Activated CD4-positive, alpha-beta T cell treated with anti-CD3 and anti-CD28 coated beads, Interleukin-2, amount 50 U/mL, for 1 hour (primary cell): Measurements from ENCODE around the gene ODAD3.
"Not testable (repeated sequence)": the region's sequence is repeated elsewhere in the genome, so short reads cannot be mapped to it uniquely, and the experiment has no call there.

Experiments used
- DNase-seq: peaks from one replicate; pipeline ENCODE4 v3.0.0-alpha.2; 2020

Gene ODAD3

DNA sequence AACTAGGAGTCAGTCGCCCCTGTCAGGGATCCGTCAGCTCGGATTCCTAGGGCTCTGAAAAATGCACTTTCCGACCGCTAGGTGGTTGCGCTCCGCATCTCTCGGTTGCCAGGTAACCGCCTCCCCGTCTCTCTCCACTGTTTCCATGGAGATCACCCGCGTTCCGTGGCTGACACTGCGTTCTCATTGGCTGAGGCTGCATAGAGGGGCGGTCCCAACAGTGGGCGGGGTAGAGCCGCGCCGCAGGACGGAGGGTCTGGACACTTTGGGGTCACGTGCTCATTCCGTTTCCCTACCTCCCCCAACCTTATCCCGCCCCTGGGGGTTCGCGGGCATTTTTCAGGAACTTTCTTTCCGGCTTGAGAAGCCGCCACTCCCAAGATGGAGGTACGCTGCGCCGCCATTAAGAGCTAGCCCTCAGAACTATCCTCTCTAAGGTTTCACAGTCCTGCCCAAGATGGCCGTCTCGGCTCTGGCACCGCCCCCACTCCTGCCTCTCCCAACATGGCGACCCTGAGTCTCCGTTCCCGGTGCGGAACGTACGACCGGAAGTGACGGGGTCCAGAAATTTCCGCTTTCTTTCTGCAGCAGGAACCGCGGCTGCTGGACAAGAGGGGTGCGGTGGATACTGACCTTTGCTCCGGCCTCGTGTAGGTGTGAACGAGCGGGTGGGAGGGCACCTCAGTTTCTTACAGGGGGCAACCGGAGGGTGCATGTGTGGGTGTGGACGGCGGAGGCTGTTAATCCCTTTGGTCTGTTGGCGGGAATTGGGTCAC, at the start of gene ODAD3, which contains the start of gene PRKCSH:
ODAD3 (minus strand) TSS at position 65 of the 776 bp plus-strand sequence. CDS start 105 bp downstream, outside the sequence.
PRKCSH (plus strand) TSS at position 579 of the 776 bp plus-strand sequence. CDS start 483 bp downstream, outside the sequence.
- DNase-seq, result peak; percentile 97

DNA sequence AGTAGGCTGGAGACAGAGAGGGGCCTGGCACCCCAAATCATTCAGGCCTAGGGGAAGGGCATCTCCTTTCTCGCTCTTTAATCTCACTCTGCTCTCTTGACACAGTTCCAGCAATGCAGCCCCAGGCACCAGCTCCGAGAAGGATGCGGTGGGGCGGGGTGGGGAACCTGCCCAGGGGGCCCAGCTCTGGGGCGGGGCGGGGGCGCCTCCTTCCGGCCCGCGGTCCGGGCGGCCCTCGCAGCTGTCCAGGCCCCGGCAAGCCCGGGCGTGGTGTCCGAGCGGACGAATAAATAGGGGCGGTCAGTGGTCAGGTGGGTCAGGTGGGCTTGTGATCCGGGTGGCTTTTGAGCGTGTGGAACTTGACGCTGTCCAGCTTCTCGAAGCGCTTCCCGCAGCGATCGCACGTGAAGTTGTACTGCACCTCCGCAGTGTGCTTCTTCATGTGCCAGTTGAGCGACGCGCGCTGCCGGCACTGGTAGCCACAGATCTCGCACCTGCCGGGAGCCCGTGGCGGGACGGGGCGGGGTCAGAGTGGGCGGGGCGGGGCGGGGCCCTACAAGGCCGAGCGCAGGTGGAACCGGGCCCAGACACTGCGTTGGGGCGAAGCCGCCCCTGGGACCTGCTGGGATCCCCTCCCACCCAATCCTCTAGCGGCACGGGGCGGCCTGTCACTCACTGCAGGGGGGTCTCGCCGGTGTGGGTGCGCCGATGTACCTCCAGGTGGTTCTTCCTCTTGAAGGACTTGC, 48.6 kb upstream of the ODAD3 start:
- DNase-seq, result no peak

DNA sequence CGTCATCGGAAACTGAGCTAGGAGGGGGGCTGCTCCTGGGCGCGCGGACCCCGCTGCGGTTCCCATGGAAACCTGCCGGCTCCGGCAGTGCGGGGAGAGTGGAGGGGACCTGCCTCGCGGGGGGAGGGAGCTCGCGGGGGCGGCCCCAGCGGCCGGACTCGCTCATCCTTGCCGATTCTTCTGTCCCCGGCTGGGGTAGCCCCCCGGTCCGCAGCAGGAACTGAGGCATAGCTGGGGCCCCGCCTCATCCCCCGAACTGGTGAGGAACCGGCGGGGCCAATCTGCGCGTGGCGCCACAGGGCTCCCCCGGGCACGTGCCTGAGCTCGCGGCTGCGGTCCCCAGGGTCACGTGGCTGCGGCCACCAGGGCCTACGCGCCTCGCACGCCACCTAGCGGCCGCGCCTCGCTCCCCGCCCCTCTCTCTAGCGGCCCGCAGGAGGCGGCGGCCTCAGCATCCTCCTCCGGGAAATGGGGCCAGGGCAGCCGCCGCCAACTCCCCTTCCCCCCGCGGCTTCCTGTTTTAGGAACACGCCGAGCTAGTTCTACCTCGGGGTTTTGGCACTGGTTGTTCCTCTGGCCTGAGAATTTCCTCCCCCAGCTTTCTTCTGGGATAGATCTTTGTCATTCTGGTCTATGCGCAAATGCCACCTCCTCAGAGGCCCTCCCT, 47.6 kb upstream of the ODAD3 start:
- DNase-seq, result peak; percentile 82

- peak; percentile 49 for DNase-seq
These were observed 46.8 kb upstream of the ODAD3 start for GRCh38 chr19:11481534-11482383.

DNA sequence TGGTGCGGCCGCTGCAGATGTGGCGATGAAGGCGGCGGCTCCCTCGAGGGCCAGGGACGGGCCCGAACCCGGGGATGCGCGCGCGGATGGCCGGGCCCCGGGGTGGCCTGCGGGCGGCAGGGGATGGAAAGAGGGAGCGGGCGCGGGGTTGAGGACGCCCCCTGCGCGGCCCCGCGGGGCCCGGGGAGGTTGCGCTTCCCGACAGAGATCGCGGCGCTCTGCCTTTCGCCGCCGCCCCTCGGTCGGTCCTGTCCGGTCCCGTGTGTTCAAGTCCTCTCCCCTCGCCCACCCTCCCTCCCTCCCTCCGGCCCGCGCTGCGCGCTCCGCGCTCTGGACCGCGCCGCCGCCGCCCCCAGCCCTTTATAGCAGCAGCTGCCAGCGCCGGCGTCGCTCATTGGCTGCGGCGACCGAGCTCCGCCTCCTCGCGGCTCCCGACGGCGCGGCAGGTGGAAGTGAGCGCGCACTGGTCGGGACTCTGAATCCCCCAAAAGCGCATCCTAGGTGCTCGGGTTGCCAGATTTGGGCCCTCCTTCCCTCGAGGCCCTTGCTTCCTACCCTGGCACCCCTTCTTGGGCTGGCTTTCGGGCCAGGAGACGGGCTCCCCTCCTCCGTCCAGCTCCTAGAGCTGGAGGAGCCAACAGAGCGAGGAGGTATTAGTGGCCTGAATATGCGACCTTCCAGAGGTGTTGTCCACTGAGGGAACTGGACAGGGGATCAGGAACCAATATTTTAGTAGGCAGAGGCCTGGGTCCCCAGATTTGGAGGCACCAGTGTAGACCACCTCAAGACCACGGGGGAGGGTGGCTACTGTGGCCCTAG, 46.0 kb upstream of the ODAD3 start, which contains the start of gene ELAVL3:
ELAVL3 (minus strand) TSS at position 332 of the 819 bp plus-strand sequence. CDS start 438 bp downstream, outside the sequence.
- DNase-seq, result no peak

- DNase-seq, result no peak
These were observed 45.2 kb upstream of the ODAD3 start for GRCh38 chr19:11479898-11480714.

DNA sequence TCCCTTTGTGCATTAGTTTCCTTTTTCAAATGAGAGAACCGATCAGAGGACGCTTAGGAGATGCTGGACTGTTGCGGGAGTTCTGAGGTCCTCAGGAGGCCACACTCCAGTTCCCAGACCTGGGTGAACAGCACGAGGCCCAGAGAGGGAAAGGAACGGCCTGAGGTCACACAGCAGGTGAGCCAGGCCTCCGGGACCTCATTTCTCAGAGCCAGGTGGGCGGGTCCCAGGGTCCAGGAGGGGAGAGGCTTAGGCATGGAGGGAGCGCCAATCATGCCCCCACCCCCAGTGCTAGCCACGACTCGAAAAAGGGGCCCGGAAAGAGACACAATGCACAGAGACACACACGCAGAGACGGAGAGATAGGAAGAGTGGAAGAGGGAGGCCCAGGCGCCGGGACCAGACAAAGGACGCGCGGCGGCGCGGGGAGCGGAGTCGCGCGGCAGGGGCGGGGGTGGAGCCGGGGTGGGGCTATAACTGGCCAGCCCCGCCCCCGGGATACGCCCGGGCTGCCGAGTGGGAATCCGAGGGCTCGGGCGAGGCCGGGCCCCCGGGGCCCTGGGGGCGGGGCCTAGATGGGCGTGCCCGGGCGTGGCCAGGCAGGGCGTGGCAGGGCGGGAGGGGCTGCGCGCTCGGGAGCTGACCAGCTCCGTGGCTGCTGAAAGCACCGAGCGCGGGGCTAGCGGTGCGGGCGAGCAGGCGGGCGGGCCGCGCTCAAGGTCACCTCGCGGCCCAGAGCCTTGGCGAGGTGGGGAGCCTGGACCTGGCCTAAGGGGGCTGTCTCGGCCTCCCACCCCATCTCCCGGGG, 44.4 kb upstream of the ODAD3 start:
- no peak for DNase-seq

- DNase-seq, result no peak
These were observed 43.5 kb upstream of the ODAD3 start for GRCh38 chr19:11478167-11479089.

GRCh38 chr19:11475861-11476260, 40.9 kb upstream of the ODAD3 start:
- no peak for DNase-seq

DNA sequence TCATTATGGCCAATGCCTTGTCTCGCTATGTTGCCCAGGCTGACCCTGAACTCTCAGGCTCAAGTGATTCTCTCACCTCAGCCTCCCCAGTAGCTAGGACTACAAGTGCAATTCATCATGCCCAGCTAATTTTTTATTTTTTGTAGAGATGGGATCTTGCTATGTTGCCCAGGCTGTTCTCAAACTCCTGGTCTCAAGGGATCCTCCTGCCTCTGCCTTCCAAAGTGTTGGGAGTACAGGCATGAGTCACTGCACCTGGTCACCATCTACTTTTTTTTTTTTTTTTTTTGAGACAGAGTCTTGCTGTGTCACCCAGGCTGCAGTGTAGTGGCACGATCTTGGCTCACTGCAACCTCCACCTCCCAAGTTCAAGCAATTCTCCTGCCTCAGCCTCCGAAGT, 40.4 kb upstream of the ODAD3 start:
- DNase-seq, result not testable (repeated sequence)

DNA sequence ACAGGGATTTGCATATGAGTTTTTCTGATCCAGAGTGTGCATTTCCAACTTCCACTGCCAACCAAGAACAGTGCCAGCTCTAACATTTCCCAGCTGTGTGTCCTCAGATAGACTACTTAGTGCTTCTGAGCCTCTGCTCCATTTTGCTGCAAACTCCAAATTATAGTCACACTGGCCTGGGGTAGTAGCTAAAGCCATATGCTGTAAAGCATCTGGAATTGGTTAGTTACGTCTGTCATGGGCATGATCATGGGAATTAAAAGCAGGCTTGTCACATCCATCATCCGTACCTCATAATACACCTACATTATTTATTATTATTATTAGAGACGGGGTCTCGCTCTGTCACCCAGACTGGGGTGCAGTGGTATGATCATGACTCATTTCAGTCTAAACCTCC, 38.8 kb upstream of the ODAD3 start:
- no peak for DNase-seq

DNA sequence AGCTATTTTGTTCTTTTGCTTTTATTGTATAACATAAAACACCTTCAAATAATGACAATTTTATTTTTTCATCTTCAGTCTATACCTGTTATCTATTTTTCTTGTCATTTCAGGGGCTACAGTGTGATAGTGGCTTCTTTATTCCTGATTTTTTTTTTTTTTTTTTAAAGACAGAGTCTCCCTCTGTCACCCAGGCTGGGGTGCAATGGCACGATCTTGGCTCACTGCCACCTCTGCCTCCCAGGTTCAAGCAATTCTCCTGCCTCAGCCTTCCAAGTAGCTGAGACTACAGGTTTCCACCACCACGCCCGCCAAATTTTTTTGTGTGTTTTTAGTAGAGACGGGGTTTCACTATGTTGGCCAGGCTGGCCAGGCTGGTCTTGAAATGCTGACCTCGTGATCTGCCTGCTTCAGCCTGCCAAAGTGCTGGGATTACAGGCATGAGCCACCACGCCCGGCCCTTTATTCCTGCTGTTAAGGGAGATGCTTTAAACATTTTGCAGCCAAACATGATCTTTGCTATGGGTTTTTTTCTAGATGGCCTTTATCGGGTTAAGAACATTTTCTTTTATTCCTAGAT, 33.4 kb upstream of the ODAD3 start:
- not testable (repeated sequence) for DNase-seq

- DNase-seq, result no peak
These were observed 30.7 kb upstream of the ODAD3 start for GRCh38 chr19:11465600-11465999.

GRCh38 chr19:11464333-11465265, 29.7 kb upstream of the ODAD3 start:
- no peak for DNase-seq

- DNase-seq, result peak; percentile 10
These were observed 28.5 kb upstream of the ODAD3 start for GRCh38 chr19:11463391-11463790.

DNA sequence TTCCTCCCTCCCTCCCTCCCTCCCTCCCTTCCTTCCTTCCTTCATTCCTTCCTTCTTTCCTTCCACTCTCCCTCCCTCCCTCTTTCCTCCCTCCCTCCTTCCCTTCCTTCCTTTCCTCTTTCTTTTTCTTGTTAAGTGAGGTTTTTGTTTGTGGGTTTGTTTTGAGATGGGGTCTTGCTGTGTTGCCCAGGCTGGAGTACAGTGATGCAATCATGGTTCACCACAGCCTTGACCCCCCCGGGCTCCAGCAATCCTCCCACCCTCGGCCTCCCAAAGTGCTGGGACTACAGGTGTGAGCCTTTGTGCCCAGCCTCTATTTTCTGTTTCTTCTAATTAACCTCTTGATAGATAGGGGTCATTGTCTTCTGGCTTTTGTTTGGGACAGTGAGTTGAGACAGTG, 26.5 kb upstream of the ODAD3 start:
- no peak for DNase-seq

DNA sequence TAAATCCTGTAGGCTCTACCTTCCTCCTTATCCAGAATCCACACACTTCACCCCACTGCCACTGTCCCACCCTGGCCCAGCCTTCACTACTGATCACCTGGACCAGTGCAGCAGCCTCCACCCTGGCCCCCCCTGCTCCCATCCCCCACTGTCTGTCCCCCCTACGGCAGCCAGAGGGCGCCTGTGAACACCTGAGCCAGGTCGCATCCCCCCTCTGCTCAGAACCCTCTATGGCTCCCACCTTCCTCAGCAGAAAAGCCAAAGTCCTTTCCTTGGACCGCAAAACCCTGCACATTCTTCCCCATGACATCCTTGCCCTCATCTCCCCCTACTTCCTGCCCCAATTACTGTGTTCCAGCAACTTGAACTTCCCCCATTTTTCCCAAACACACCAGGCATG, 25.3 kb upstream of the ODAD3 start:
- DNase-seq, result no peak
